Large intestine (tissue), 3 donors: ENCODE data around the gene RNF169. TPM values are rescaled to one million over a fixed set of nuclear protein-coding genes. Genes with fewer than 3 reads are reported as not detected.

Experiments
- DNase-seq, 2 donors: peaks; one replicate each; pipeline versions ENCODE4 v3.0.0 to v3.0.0-alpha.2; 2013
- H3K27ac ChIP-seq: one replicate; pipeline ENCODE4 v1.5.1; 2013; ENCODE audit warnings: low read length
- H3K27me3 ChIP-seq: 2 replicates; pipeline ENCODE4 v1.6.1; 2013; ENCODE audit warnings: low read length; ENCODE audit not compliant: control insufficient read depth, insufficient read depth
- H3K36me3 ChIP-seq: 2 replicates; pipeline ENCODE4 v1.6.1; 2013; ENCODE audit warnings: low read length; ENCODE audit not compliant: control insufficient read depth, insufficient read depth
- H3K4me1 ChIP-seq: one replicate; pipeline ENCODE4 v1.6.1; 2013; ENCODE audit warnings: low read length; ENCODE audit not compliant: control insufficient read depth, insufficient read depth
- H3K4me3 ChIP-seq: one replicate; pipeline ENCODE4 v1.5.1; 2013; ENCODE audit warnings: low read length
- H3K9me3 ChIP-seq: one replicate; pipeline ENCODE4 v1.6.1; 2013; ENCODE audit warnings: mild to moderate bottlenecking, low read depth, low read length, moderate library complexity; ENCODE audit not compliant: control insufficient read depth
- WGBS: methylation state at CpG from one replicate; pipeline ENCODE4 v1.1.5; 2013; ENCODE audit warnings: low lambda C conversion rate; ENCODE audit not compliant: insufficient coverage; 5-methylcytosine and 5-hydroxymethylcytosine counted together
- polyA plus RNA-seq: library from polyadenylated mRNA; unstranded; fragments of 120-200 nt; gene quantifications from one replicate; pipeline ENCODE4 v1.2.1, GENCODE V29; 2013

Gene RNF169
- polyA plus RNA-seq, 1 donor = 11.5 TPM

- Histone ChIP-seq H3K4me1 (no peaks in the 10 kb centered on the region), H3K27me3 (no peaks in the 10 kb centered on the region), H3K27ac (no peak overlapping the region), H3K36me3 (peaks cover 62% of the 10 kb centered on the region), H3K4me3 (no peak overlapping the region), H3K9me3 (peaks cover 49% of the 10 kb centered on the region)
- DNase-seq = no peak
Observed at GRCh38 chr11:74866557-74866956, 117.9 kb downstream of the RNF169 start.

GRCh38 chr11:74870485-74870884 lies 121.8 kb downstream of the RNF169 start:
- Histone ChIP-seq H3K9me3 (peaks cover 50% of the 10 kb centered on the region), H3K27ac (no peak overlapping the region), H3K4me3 (no peak overlapping the region), H3K27me3 (no peaks in the 10 kb centered on the region), H3K36me3 (peaks cover 50% of the 10 kb centered on the region), H3K4me1 (no peaks in the 10 kb centered on the region)
- DNase-seq = no peak
- WGBS = no CpG with 5 or more reads among the region's 1 CpG

GRCh38 chr11:74871037-74871436 lies 122.4 kb downstream of the RNF169 start:
- Histone ChIP-seq H3K27me3 (no peaks in the 10 kb centered on the region), H3K36me3 (peaks cover 52% of the 10 kb centered on the region), H3K4me1 (no peaks in the 10 kb centered on the region), H3K27ac (no peak overlapping the region), H3K9me3 (peaks cover 44% of the 10 kb centered on the region), H3K4me3 (no peak overlapping the region)
- no peak for DNase-seq
- WGBS = no CpG with 5 or more reads among the region's 2 CpGs

- DNase-seq = no peak
- H3K4me1 ChIP-seq = no peaks in the 10 kb centered on the region
- H3K27ac ChIP-seq = no peak overlapping the region
- H3K27me3 ChIP-seq = no peaks in the 10 kb centered on the region
- 60% methylated on average over 1 of the region's 1 CpG for WGBS
- peaks cover 32% of the 10 kb centered on the region for H3K36me3 ChIP-seq
- peaks cover 2% of the 10 kb centered on the region for H3K9me3 ChIP-seq
- H3K4me3 ChIP-seq = no peak overlapping the region
Observed at GRCh38 chr11:74877132-74877531, 128.5 kb downstream of the RNF169 start.

Other genes with a start within 250 kb of the RNF169 start
- gene POLD3, start 156.3 kb upstream of the RNF169 start, polyA plus RNA-seq = 16.9 TPM
- gene CHRDL2, start 17.4 kb upstream of the RNF169 start, polyA plus RNA-seq = 2.4 TPM
- 17.3 TPM for gene XRRA1, start 200.2 kb downstream of the RNF169 start, polyA plus RNA-seq
- 203 TPM for gene SPCS2, start 200.4 kb downstream of the RNF169 start, polyA plus RNA-seq
- 17.1 TPM for gene NEU3, start 240.1 kb downstream of the RNF169 start, polyA plus RNA-seq